Measurements from ENCODE around the gene CYTH4. TPM values are rescaled to one million over a fixed set of nuclear protein-coding genes. Genes with fewer than 3 reads are reported as not detected.

The CYTH4 gene
- total RNA-seq, 4 donors from 2014 or later = 1.9 to 10.3 (median 3.4) TPM

DNA sequence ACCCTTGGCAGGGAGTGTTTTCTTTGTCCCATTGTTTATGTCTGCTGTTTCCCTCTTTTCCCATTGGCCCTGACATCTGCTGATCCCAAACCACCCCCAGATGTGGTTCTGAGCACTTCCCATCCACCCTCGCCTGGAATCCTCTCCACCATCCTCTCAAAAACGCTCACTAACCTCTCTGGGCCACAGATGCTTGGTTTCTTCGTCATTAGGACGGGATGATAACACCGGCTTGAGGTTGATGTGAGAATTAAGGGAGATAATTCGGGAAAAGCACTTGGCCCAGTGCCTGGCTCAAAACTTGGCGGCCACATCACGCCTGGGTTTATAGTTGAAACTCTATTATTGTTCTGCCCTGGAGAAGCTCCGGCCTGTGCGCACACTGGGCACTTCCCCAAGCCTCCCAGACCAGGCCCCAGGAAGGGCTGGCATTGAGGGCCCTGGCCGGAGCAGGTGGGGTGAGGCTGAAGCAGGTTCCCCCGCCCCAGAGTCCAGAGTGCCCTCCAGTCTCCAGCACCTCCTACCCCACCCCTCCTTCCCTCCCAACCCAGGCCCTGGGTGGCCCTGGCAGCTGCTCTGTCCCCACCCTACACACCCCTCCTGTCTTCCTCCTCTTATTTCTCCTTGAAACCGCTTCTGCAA lies 63.7 kb downstream of the CYTH4 start:
- WGBS, 2 donors = 6 to 24% methylated on average over 8 to 13 of the region's 13 CpGs
- no peaks in the 10 kb centered on the region for H3K9me3 ChIP-seq

DNA sequence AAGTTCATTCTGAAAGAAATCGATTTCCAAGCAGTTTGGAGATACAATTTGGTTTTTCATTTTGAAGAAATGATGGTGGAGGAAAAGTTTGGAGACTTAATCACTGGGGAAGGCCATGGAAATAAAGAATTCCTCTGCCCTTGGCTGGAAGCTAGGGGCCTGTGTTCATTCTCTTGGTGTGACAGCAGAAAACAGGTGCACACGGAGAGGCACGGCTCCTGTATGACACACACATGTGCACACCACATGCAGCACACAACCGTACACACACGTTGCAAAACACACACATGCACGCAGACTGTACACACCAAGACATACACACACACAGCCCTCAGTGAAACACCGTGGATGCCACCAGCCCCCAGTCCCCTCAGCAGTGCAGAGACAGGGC lies 64.2 kb downstream of the CYTH4 start:
- TF ChIP-seq POLR2A (IDR thresholded peaks at IDR 0.05) = no peak
- TF ChIP-seq, protein P1, sequence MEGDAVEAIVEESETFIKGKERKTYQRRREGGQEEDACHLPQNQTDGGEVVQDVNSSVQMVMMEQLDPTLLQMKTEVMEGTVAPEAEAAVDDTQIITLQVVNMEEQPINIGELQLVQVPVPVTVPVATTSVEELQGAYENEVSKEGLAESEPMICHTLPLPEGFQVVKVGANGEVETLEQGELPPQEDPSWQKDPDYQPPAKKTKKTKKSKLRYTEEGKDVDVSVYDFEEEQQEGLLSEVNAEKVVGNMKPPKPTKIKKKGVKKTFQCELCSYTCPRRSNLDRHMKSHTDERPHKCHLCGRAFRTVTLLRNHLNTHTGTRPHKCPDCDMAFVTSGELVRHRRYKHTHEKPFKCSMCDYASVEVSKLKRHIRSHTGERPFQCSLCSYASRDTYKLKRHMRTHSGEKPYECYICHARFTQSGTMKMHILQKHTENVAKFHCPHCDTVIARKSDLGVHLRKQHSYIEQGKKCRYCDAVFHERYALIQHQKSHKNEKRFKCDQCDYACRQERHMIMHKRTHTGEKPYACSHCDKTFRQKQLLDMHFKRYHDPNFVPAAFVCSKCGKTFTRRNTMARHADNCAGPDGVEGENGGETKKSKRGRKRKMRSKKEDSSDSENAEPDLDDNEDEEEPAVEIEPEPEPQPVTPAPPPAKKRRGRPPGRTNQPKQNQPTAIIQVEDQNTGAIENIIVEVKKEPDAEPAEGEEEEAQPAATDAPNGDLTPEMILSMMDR (IDR thresholded peaks at IDR 0.05) = no peak
- intact Hi-C loops (cut with DNase I) = no loop called here
- Histone ChIP-seq H3K9me3 (no peaks in the 10 kb centered on the region), H3K27ac (no peak overlapping the region), H3K4me3 (no peak overlapping the region), H3K27me3 (peaks cover 0 to 40% (median 0%) of the 10 kb centered on the region in 4 donors), H3K36me3 (no peaks in the 10 kb centered on the region), H3K4me1 (peaks cover 0 to 9% (median 0%) of the 10 kb centered on the region in 3 donors)
- DNase-seq = no peak
- WGBS, 2 donors = 66 to 77% methylated on average over 6 to 7 of the region's 7 CpGs

More for the DNA sequence above, 63.7 kb downstream of the CYTH4 start:
- peaks cover 0 to 9% (median 0%) of the 10 kb centered on the region in 3 donors for H3K4me1 ChIP-seq
- H3K4me3 ChIP-seq = no peak overlapping the region
- peaks cover 0 to 40% (median 0%) of the 10 kb centered on the region in 4 donors for H3K27me3 ChIP-seq
- H3K27ac ChIP-seq = no peak overlapping the region
- no peak for DNase-seq
- intact Hi-C loops (cut with DNase I) = no loop called here
- TF ChIP-seq, protein P1 (IDR thresholded peaks at IDR 0.05) = no peak
- TF ChIP-seq POLR2A (IDR thresholded peaks at IDR 0.05) = no peak
- no peaks in the 10 kb centered on the region for H3K36me3 ChIP-seq

DNA sequence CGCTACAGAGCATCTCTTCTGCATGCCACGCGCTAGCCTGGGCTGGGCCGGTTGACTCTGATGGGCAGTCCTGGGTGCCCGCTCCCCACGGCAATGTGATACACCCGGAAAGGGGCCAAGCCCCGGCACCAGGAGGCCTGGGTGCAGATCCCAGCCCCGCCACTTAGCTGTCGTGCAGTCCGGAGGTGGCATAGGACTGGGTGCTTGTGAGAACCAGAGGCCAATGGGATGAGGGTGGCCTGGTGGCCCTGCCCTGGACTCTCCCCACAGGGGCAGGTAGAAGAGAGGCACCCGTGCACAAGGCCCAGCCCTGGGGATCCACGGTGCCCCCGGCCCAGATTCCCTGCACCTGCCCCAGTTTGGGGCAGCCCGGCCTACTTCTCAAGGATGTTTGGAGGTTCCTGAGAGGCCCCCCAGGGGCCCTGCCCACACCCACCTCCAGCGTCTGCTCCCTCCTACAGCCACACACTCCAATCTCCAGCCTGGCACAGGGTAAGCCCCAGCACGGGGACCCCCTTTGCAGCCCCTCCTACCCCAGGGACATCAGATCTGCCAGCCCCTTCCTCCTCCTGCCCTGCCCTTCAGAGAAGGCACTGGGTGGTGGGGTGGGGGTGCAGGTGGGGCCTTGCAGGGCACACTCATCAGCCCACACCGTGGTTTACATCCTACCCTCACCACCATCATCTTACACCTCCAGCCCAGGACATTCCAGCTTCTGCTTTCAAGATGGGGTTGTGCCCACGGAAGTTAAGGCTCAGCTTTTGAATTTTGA lies 66.9 kb downstream of the CYTH4 start:
- intact Hi-C loops (cut with DNase I) = no loop called here
- TF ChIP-seq POLR2A (IDR thresholded peaks at IDR 0.05) = no peak
- TF ChIP-seq, protein P1 (IDR thresholded peaks at IDR 0.05) = no peak
- no peak for DNase-seq
- Histone ChIP-seq H3K27ac (no peak overlapping the region), H3K36me3 (no peaks in the 10 kb centered on the region), H3K27me3 (peaks cover 0 to 39% (median 0%) of the 10 kb centered on the region in 4 donors), H3K4me3 (no peak overlapping the region), H3K4me1 (peaks cover 0 to 9% (median 0%) of the 10 kb centered on the region in 3 donors), H3K9me3 (no peaks in the 10 kb centered on the region)
- 50 to 80% methylated on average over 4 to 5 of the region's 19 CpGs for WGBS, 2 donors

DNA sequence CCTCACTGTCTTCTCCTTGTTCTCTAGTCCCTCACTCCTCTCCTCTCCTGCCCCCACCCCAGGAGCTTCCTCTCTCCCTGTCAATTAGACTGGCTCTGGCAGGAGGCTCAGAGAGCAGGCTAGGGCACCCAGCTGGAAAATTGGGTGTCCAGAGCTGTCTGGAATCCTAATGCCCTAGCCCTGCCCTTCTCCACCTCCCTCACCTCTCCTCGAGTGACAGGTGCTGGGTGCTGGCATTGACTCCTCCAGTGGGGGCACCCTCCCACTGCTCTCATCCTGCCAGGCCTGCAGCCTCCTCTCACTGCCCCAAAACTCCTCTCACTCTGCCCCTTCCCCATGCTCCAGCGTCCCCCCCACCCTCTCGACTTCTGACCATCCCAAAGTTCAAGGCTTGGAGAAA lies 68.9 kb downstream of the CYTH4 start:
- WGBS, 2 donors = 50% methylated on average over 1 of the region's 3 CpGs; no CpG with 5 or more reads in 1 of the 2 donors
- H3K27me3 ChIP-seq = peaks cover 0 to 49% (median 0%) of the 10 kb centered on the region in 4 donors
- TF ChIP-seq, protein P1 (IDR thresholded peaks at IDR 0.05) = no peak
- no peak for TF ChIP-seq POLR2A (IDR thresholded peaks at IDR 0.05)
- no peaks in the 10 kb centered on the region for H3K36me3 ChIP-seq
- no peak overlapping the region for H3K4me3 ChIP-seq
- no peak overlapping the region for H3K27ac ChIP-seq
- DNase-seq = no peak
- H3K4me1 ChIP-seq = peaks cover 0 to 2% (median 0%) of the 10 kb centered on the region in 3 donors
- intact Hi-C loops (cut with DNase I) = no loop called here
- no peaks in the 10 kb centered on the region for H3K9me3 ChIP-seq

DNA sequence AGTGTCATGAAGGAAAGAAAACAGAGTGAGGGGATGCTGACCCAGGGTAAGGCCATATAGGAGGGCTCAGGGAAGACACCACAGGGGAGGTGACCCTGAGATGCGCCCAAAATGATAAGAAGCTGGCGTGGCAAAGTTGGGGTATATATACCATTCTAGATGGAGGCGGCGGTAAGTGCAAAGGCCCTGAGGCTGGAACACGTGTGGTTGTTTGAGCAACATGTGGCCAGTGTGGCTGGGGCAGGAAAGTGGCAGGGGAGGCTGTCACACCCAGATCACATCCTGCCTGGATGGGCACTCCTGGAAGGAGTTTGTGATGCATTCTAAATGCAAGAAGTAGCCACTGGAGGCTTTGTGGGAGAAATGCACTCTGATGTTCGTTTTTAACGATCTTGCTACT lies 70.2 kb downstream of the CYTH4 start:
- WGBS, 2 donors = 73 to 77% methylated on average over 7 of the region's 7 CpGs
- intact Hi-C loops (cut with DNase I) = no loop called here
- peaks cover 0 to 62% (median 0%) of the 10 kb centered on the region in 4 donors for H3K27me3 ChIP-seq
- H3K4me3 ChIP-seq = no peak overlapping the region
- H3K4me1 ChIP-seq = no peaks in the 10 kb centered on the region
- H3K27ac ChIP-seq = no peak overlapping the region
- H3K36me3 ChIP-seq = no peaks in the 10 kb centered on the region
- TF ChIP-seq, protein P1 (IDR thresholded peaks at IDR 0.05) = no peak
- no peak for TF ChIP-seq POLR2A (IDR thresholded peaks at IDR 0.05)
- H3K9me3 ChIP-seq = no peaks in the 10 kb centered on the region
- DNase-seq = no peak
